ENCODE data around the gene TIAM1.

Gene TIAM1

DNA sequence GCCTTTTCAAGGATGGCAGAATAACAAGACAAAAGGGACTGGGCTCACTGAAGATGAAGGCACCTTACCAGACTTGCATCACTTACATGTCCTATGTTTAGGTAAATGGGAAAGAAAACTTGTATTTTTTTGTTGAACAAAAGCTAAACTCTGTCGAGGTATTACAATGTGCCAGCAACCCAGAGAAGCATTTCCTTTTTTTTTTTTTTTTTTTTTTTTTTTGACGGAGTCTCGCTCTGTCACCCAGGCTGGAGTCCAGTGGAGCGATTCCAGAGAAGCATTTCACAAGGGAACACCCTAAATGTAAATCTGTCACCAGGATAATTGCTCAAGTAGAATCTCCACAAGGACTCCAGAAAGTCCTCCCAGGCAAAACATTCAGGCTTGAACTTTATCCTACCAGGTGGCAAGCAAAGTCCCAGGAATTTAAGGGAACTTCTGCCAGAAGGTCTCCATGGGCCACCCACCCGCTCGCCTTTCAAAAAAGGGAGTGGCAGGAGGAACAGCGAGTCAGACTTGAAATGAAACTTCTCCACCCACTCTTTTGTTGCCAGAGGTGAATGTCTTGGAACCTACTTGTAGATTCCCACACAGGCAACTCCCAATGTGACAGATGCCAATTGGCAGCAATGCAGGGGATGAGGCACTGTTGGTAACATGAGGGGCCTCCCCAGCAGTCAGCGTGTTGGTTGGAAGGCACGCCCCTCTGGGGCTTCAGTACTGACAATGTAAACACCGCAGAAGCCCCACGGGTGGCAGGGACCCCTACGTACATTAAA lies 125.0 kb downstream of the TIAM1 start:
- no peak overlapping the region for H3K4me3 ChIP-seq (ENCODE audit: low read length)
- H3K4me2 ChIP-seq (ENCODE audit: low read length): no peak overlapping the region
- no peaks in the 10 kb centered on the region for H4K20me1 ChIP-seq (ENCODE audit: control insufficient read depth, insufficient read depth, low read depth, low read length)
- no peaks in the 10 kb centered on the region for H3K4me1 ChIP-seq (ENCODE audit: control insufficient read depth, low read length)
- no peaks in the 10 kb centered on the region for H3K79me2 ChIP-seq (ENCODE audit: control insufficient read depth, low read length)
- H3K27ac ChIP-seq (ENCODE audit: low read depth, low read length): no peak overlapping the region
- no peaks in the 10 kb centered on the region for H3K27me3 ChIP-seq (ENCODE audit: control insufficient read depth, low read length)
- H3K9me3 ChIP-seq (ENCODE audit: control insufficient read depth, insufficient read depth, low read length): no peaks in the 10 kb centered on the region
- no peaks in the 10 kb centered on the region for H3K9me2 ChIP-seq (replicated peaks; ENCODE audit: control insufficient read depth, low read length)
- H3K36me3 ChIP-seq (ENCODE audit: control insufficient read depth, low read length): no peaks in the 10 kb centered on the region
- H3F3A ChIP-seq (ENCODE audit: control insufficient read depth, insufficient read depth): no peaks in the 10 kb centered on the region
- TF ChIP-seq, protein P1, sequence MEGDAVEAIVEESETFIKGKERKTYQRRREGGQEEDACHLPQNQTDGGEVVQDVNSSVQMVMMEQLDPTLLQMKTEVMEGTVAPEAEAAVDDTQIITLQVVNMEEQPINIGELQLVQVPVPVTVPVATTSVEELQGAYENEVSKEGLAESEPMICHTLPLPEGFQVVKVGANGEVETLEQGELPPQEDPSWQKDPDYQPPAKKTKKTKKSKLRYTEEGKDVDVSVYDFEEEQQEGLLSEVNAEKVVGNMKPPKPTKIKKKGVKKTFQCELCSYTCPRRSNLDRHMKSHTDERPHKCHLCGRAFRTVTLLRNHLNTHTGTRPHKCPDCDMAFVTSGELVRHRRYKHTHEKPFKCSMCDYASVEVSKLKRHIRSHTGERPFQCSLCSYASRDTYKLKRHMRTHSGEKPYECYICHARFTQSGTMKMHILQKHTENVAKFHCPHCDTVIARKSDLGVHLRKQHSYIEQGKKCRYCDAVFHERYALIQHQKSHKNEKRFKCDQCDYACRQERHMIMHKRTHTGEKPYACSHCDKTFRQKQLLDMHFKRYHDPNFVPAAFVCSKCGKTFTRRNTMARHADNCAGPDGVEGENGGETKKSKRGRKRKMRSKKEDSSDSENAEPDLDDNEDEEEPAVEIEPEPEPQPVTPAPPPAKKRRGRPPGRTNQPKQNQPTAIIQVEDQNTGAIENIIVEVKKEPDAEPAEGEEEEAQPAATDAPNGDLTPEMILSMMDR (IDR thresholded peaks at IDR 0.05; ENCODE audit: low read depth, low read length, poor library complexity, severe bottlenecking): no peak
- no peak for TF ChIP-seq EZH2phosphoT487 (IDR thresholded peaks at IDR 0.05; ENCODE audit: borderline replicate concordance, low read length)

DNA sequence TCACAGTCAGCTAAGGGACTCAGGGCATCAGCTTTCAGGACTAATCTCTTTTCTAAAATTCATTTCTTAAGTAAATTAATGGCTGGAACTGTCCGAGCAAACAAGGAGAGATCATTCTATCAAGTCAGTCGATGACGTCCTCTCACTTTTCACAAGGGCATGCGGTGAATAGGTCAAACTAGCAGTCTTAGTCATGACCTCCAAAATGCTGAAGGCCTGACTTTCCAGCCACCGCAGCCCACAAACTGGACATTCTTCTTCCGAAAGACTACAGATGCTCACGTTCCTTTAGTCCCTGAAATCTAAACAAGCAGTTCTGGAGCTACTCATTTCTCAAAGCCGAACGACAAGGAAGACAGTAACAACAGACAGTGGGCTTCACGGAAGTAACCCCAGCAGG lies 127.9 kb downstream of the TIAM1 start:
- Histone ChIP-seq H4K20me1 (ENCODE audit: control insufficient read depth, insufficient read depth, low read depth, low read length) (no peaks in the 10 kb centered on the region), H3K27ac (ENCODE audit: low read depth, low read length) (no peak overlapping the region), H3K9me3 (ENCODE audit: control insufficient read depth, insufficient read depth, low read length) (no peaks in the 10 kb centered on the region), H3K4me2 (ENCODE audit: low read length) (no peak overlapping the region), H3K4me3 (ENCODE audit: low read length) (no peak overlapping the region), H3K79me2 (ENCODE audit: control insufficient read depth, low read length) (no peaks in the 10 kb centered on the region), H3K27me3 (ENCODE audit: control insufficient read depth, low read length) (no peaks in the 10 kb centered on the region), H3F3A (ENCODE audit: control insufficient read depth, insufficient read depth) (no peaks in the 10 kb centered on the region), H3K9me2 (replicated peaks; ENCODE audit: control insufficient read depth, low read length) (no peaks in the 10 kb centered on the region), H3K4me1 (ENCODE audit: control insufficient read depth, low read length) (no peaks in the 10 kb centered on the region), H3K36me3 (ENCODE audit: control insufficient read depth, low read length) (no peaks in the 10 kb centered on the region)
- TF ChIP-seq EZH2phosphoT487 (IDR thresholded peaks at IDR 0.05; ENCODE audit: borderline replicate concordance, low read length): no peak
- TF ChIP-seq, protein P1 (IDR thresholded peaks at IDR 0.05; ENCODE audit: low read depth, low read length, poor library complexity, severe bottlenecking): no peak

DNA sequence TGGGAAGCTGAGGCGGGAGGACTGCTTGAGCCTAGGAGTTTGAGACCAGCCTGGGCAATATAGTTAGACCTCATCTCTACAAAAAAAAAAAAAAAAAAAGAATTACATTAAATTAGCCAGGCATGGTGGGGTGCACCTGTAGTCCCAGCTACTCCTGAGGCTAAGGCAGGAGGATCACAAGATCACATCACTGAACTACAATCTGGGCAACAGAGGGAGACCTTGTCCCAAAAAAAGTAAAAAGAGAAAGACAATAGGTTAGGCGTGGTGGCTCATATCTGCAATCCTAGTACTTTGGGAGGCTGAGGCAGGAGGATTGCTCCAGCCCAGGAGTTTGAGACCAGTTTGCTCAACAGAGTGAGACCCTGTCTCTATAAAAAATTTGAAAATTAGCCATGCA lies 130.3 kb downstream of the TIAM1 start:
- Histone ChIP-seq H4K20me1 (ENCODE audit: control insufficient read depth, insufficient read depth, low read depth, low read length) (no peaks in the 10 kb centered on the region), H3K9me2 (replicated peaks; ENCODE audit: control insufficient read depth, low read length) (no peaks in the 10 kb centered on the region), H3K36me3 (ENCODE audit: control insufficient read depth, low read length) (no peaks in the 10 kb centered on the region), H3K79me2 (ENCODE audit: control insufficient read depth, low read length) (no peaks in the 10 kb centered on the region), H3K4me1 (ENCODE audit: control insufficient read depth, low read length) (no peaks in the 10 kb centered on the region), H3K4me2 (ENCODE audit: low read length) (no peak overlapping the region), H3K9me3 (ENCODE audit: control insufficient read depth, insufficient read depth, low read length) (no peaks in the 10 kb centered on the region), H3F3A (ENCODE audit: control insufficient read depth, insufficient read depth) (no peaks in the 10 kb centered on the region), H3K4me3 (ENCODE audit: low read length) (no peak overlapping the region), H3K27ac (ENCODE audit: low read depth, low read length) (no peak overlapping the region), H3K27me3 (ENCODE audit: control insufficient read depth, low read length) (no peaks in the 10 kb centered on the region)
- TF ChIP-seq EZH2phosphoT487 (IDR thresholded peaks at IDR 0.05; ENCODE audit: borderline replicate concordance, low read length): no peak
- TF ChIP-seq, protein P1 (IDR thresholded peaks at IDR 0.05; ENCODE audit: low read depth, low read length, poor library complexity, severe bottlenecking): no peak

Data from DOHH2 (cell line).